Smooth muscle cell (in vitro differentiated cells): ENCODE data around the gene DVL2. TPM values are rescaled to one million over a fixed set of nuclear protein-coding genes. Genes with fewer than 3 reads are reported as not detected.
A peak's percentile ranks its signal among the peaks of the same experiment; 100 is the strongest.

ENCODE experiments used
- DNase-seq: peaks from one replicate; lab custom pipeline; 2025; ENCODE audit not compliant: unreplicated experiment; lab: John Stamatoyannopoulos, UW
- H2AFZ ChIP-seq: fragments of 200-600 bp; sonication (generic); 2 replicates; pipeline ENCODE4 v1.6.0; 2016; ENCODE audit warnings: antibody characterized with exemption, low read depth, mild to moderate bottlenecking
- H3F3A ChIP-seq: fragments of 200-600 bp; sonication (generic); 2 replicates; pipeline ENCODE4 v1.6.0; 2017; ENCODE audit warnings: antibody characterized with exemption, low read depth
- H3K27ac ChIP-seq: fragments of 200-600 bp; sonication (generic); 2 replicates; pipeline ENCODE4 v1.5.1; 2016; ENCODE audit warnings: low read depth, mild to moderate bottlenecking
- H3K27me3 ChIP-seq: fragments of 200-600 bp; sonication (generic); 2 replicates; pipeline ENCODE4 v1.6.1; 2016; ENCODE audit warnings: low read depth, mild to moderate bottlenecking
- H3K36me3 ChIP-seq: fragments of 200-600 bp; sonication (generic); 2 replicates; pipeline ENCODE4 v1.5.1; 2016; ENCODE audit warnings: low read depth
- H3K4me1 ChIP-seq: fragments of 200-600 bp; sonication (generic); 2 replicates; pipeline ENCODE4 v1.5.1; 2016; ENCODE audit warnings: low read depth
- H3K4me2 ChIP-seq: fragments of 200-600 bp; sonication (generic); 2 replicates; pipeline ENCODE4 v1.6.0; 2016; ENCODE audit warnings: mild to moderate bottlenecking
- H3K4me3 ChIP-seq: fragments of 200-600 bp; sonication (generic); 2 replicates; pipeline ENCODE4 v1.5.1; 2016; ENCODE audit warnings: mild to moderate bottlenecking
- H3K79me2 ChIP-seq: fragments of 200-600 bp; sonication (generic); 2 replicates; pipeline ENCODE4 v1.6.0; 2016; ENCODE audit warnings: low read depth, mild to moderate bottlenecking
- H3K9ac ChIP-seq: fragments of 200-600 bp; sonication (generic); 2 replicates; pipeline ENCODE4 v1.6.0; 2016; ENCODE audit warnings: low read depth
- H3K9me3 ChIP-seq: fragments of 200-600 bp; sonication (generic); replicated peaks from 2 replicates; pipeline ENCODE4 v1.5.1; 2016; ENCODE audit warnings: low read depth
- H4K20me1 ChIP-seq: fragments of 200-600 bp; sonication (generic); 2 replicates; pipeline ENCODE4 v1.6.0; 2016; ENCODE audit warnings: low read depth
- CTCF ChIP-seq: fragments of 200-600 bp; sonication (generic); IDR thresholded peaks from 2 replicates; pipeline ENCODE4 v1.5.1; 2017; ENCODE audit warnings: borderline replicate concordance, mild to moderate bottlenecking, antibody characterized with exemption; ENCODE audit not compliant: insufficient read depth, poor library complexity, severe bottlenecking
- WGBS: methylation state at CpG from one replicate; pipeline ENCODE4 v1.1.7; 2016; ENCODE audit warnings: low lambda C conversion rate; 5-methylcytosine and 5-hydroxymethylcytosine counted together
- polyA plus RNA-seq: library from polyadenylated mRNA; unstranded; fragments of >200 nt; fragmentation: Nextera tagmentation; extraction: Ambion mirVana; gene quantifications from 2 replicates; pipeline ENCODE4 v1.2.1, GENCODE V29; 2016
- total RNA-seq: library from RNA; depleted of rRNA; stranded (reverse); fragments of >200 nt; gene quantifications from 2 replicates; pipeline ENCODE4 v1.2.3, GENCODE V29; 2014

Gene DVL2
- total and polyA plus RNA-seq, 2 experiments from 2014 or later: 31.8 to 49.6 TPM

GRCh38 chr17:7205561-7205960, 28.8 kb downstream of the DVL2 start:
- H3F3A ChIP-seq: peaks cover 3% of the 10 kb centered on the region

GRCh38 chr17:7204828-7205461, 29.4 kb downstream of the DVL2 start:
- Histone ChIP-seq H3K27ac (peak overlapping the region; percentile 14), H3K36me3 (no peaks in the 10 kb centered on the region), H3K4me3 (peak overlapping the region; percentile 55), H2AFZ (no peak overlapping the region), H3F3A (no peaks in the 10 kb centered on the region), H3K79me2 (peaks cover 23% of the 10 kb centered on the region), H3K9ac (peak overlapping the region; percentile 58), H3K4me2 (peak overlapping the region; percentile 80), H3K9me3 (no peaks in the 10 kb centered on the region), H3K27me3 (no peaks in the 10 kb centered on the region), H3K4me1 (peaks cover 28% of the 10 kb centered on the region), H4K20me1 (peaks cover 48% of the 10 kb centered on the region)
- no peak for TF ChIP-seq CTCF
- DNase-seq: peak; percentile 73
- WGBS: 4% methylated on average over 34 of the region's 34 CpGs

More at GRCh38 chr17:7205561-7205960, 28.8 kb downstream of the DVL2 start:
- H2AFZ ChIP-seq: no peak overlapping the region
- no peaks in the 10 kb centered on the region for H3K36me3 ChIP-seq
- H3K9ac ChIP-seq: peak overlapping the region; percentile 58
- DNase-seq: no peak
- WGBS: 29% methylated on average over 3 of the region's 15 CpGs
- no peak for TF ChIP-seq CTCF
- H3K4me3 ChIP-seq: peak overlapping the region; percentile 55
- peaks cover 29% of the 10 kb centered on the region for H3K79me2 ChIP-seq
- H3K4me2 ChIP-seq: peak overlapping the region; percentile 80
- H3K27me3 ChIP-seq: no peaks in the 10 kb centered on the region
- H4K20me1 ChIP-seq: peaks cover 54% of the 10 kb centered on the region
- peaks cover 29% of the 10 kb centered on the region for H3K4me1 ChIP-seq
- no peaks in the 10 kb centered on the region for H3K9me3 ChIP-seq
- H3K27ac ChIP-seq: peak overlapping the region; percentile 14

- 95% methylated on average over 14 of the region's 15 CpGs for whole genome bisulfite sequencing
- peak overlapping the region; percentile 80 for H3K4me2 ChIP-seq
- no peaks in the 10 kb centered on the region for H3K27me3 ChIP-seq
- peaks cover 28% of the 10 kb centered on the region for H3K4me1 ChIP-seq
- H3K4me3 ChIP-seq: peak overlapping the region; percentile 55
- H3K36me3 ChIP-seq: no peaks in the 10 kb centered on the region
- H3K27ac ChIP-seq: peak overlapping the region; percentile 11
- no peaks in the 10 kb centered on the region for H3F3A ChIP-seq
- peak overlapping the region; percentile 47 for H3K9ac ChIP-seq
- H3K9me3 ChIP-seq: no peaks in the 10 kb centered on the region
- H4K20me1 ChIP-seq: peaks cover 42% of the 10 kb centered on the region
- DNase-seq: no peak
- no peak overlapping the region for H2AFZ ChIP-seq
- no peak for TF ChIP-seq CTCF
- H3K79me2 ChIP-seq: peaks cover 17% of the 10 kb centered on the region
These were observed 30.0 kb downstream of the DVL2 start for GRCh38 chr17:7204336-7204735.

GRCh38 chr17:7203391-7203790, 30.9 kb downstream of the DVL2 start:
- no peak overlapping the region for H3K27ac ChIP-seq
- H3K4me2 ChIP-seq: no peak overlapping the region
- no peak for DNase-seq
- no peaks in the 10 kb centered on the region for H3K27me3 ChIP-seq
- no peaks in the 10 kb centered on the region for H3K9me3 ChIP-seq
- peaks cover 32% of the 10 kb centered on the region for H4K20me1 ChIP-seq
- H3K4me3 ChIP-seq: no peak overlapping the region
- no peak overlapping the region for H3K9ac ChIP-seq
- H3K4me1 ChIP-seq: peaks cover 19% of the 10 kb centered on the region
- no peak overlapping the region for H2AFZ ChIP-seq
- peaks cover 7% of the 10 kb centered on the region for H3K79me2 ChIP-seq
- no peaks in the 10 kb centered on the region for H3F3A ChIP-seq
- no peaks in the 10 kb centered on the region for H3K36me3 ChIP-seq
- TF ChIP-seq CTCF: no peak
- WGBS: 95% methylated on average over 16 of the region's 16 CpGs
